Liver (tissue), 9 donors: Measurements from ENCODE around the gene CELF1. TPM values are rescaled to one million over a fixed set of nuclear protein-coding genes. Genes with fewer than 3 reads are reported as not detected.

Experiments
- DNase-seq: peaks from one replicate; pipeline ENCODE4 v3.0.0-alpha.2; 2017; ENCODE audit warnings: low spot score
- H3K27ac ChIP-seq, 2 donors: one replicate each; pipeline ENCODE4 v1.7.0; 2013; ENCODE audit warnings: inconsistent platforms in 2 of 2, low read length in 2 of 2, control low read depth in 1 of 2, low read depth in 1 of 2, mild to moderate bottlenecking in 1 of 2
- H3K27me3 ChIP-seq, 4 donors: one replicate each; pipeline versions ENCODE4 v1.6.1 to v1.7.0; 2013; ENCODE audit warnings: low read length in 3 of 4, inconsistent platforms in 1 of 4, mild to moderate bottlenecking in 1 of 4, moderate library complexity in 1 of 4; ENCODE audit not compliant: control insufficient read depth in 4 of 4, insufficient read depth in 4 of 4
- H3K36me3 ChIP-seq, 4 donors: one replicate each; pipeline versions ENCODE4 v1.6.1 to v1.7.0; 2013; ENCODE audit warnings: low read length in 3 of 4, mild to moderate bottlenecking in 3 of 4, low read depth in 1 of 4, moderate library complexity in 1 of 4; ENCODE audit not compliant: control insufficient read depth in 4 of 4, insufficient read depth in 3 of 4
- H3K4me1 ChIP-seq, 4 donors: one replicate each; pipeline versions ENCODE4 v1.6.1 to v1.7.0; 2013; ENCODE audit warnings: low read length in 3 of 4, mild to moderate bottlenecking in 3 of 4, moderate library complexity in 1 of 4; ENCODE audit not compliant: control insufficient read depth in 4 of 4, insufficient read depth in 4 of 4
- H3K4me3 ChIP-seq, 3 donors: one replicate each; pipeline versions ENCODE4 v1.6.1 to v1.7.0; 2013; ENCODE audit warnings: low read length in 3 of 3, control low read depth in 1 of 3, low read depth in 1 of 3, mild to moderate bottlenecking in 1 of 3
- H3K9ac ChIP-seq, 2 donors: one replicate each; pipeline ENCODE4 v1.7.0; 2013; ENCODE audit warnings: low read length in 2 of 2, mild to moderate bottlenecking in 2 of 2, moderate library complexity in 2 of 2, control low read depth in 1 of 2, low read depth in 1 of 2
- H3K9me3 ChIP-seq, 4 donors: one replicate each; pipeline versions ENCODE4 v1.6.1 to v1.7.0; 2013; ENCODE audit warnings: low read length in 3 of 4; ENCODE audit not compliant: control insufficient read depth in 4 of 4
- ATF3 ChIP-seq: IDR thresholded peaks from 2 replicates; pipeline ENCODE4 v1.6.1; 2016; ENCODE audit warnings: antibody characterized with exemption
- EGR1 ChIP-seq, 2 donors: IDR thresholded peaks; 2 replicates each; pipeline ENCODE4 v1.6.1; 2016 to 2018; ENCODE audit warnings: antibody characterized with exemption in 2 of 2, low read depth in 2 of 2
- FOXA1 ChIP-seq: IDR thresholded peaks from 2 replicates; pipeline ENCODE4 v1.6.1; 2016; ENCODE audit warnings: antibody characterized with exemption
- FOXA2 ChIP-seq: IDR thresholded peaks from 2 replicates; pipeline ENCODE4 v1.6.1; 2016; ENCODE audit warnings: antibody characterized with exemption
- GABPA ChIP-seq, 2 donors: IDR thresholded peaks in 1 of 2; conservative IDR thresholded peaks in 1 of 2; 2 replicates each; pipeline ENCODE4 v1.6.1; 2016; ENCODE audit warnings: antibody characterized with exemption in 2 of 2, mild to moderate bottlenecking in 1 of 2, moderate library complexity in 1 of 2
- HNF4A ChIP-seq, 2 donors: conservative IDR thresholded peaks; 2 replicates each; pipeline ENCODE4 v1.6.1; 2016; ENCODE audit warnings: antibody characterized with exemption in 2 of 2, mild to moderate bottlenecking in 2 of 2
- HNF4G ChIP-seq: IDR thresholded peaks from 2 replicates; pipeline ENCODE4 v1.6.1; 2016; ENCODE audit warnings: antibody characterized with exemption
- JUND ChIP-seq, 2 donors: IDR thresholded peaks; 2 replicates each; pipeline ENCODE4 v1.6.1; 2016; ENCODE audit warnings: antibody characterized with exemption in 2 of 2
- NR2F2 ChIP-seq: IDR thresholded peaks from 2 replicates; pipeline ENCODE4 v1.6.1; 2016; ENCODE audit warnings: antibody characterized with exemption
- RAD21 ChIP-seq, 2 donors: IDR thresholded peaks; 2 replicates each; pipeline ENCODE4 v1.6.1; 2016; ENCODE audit warnings: antibody characterized with exemption in 2 of 2, mild to moderate bottlenecking in 2 of 2
- RXRA ChIP-seq, 2 donors: IDR thresholded peaks; 2 replicates each; pipeline ENCODE4 v1.6.1; 2017 to 2018; ENCODE audit warnings: antibody characterized with exemption in 2 of 2, mild to moderate bottlenecking in 1 of 2
- SP1 ChIP-seq: IDR thresholded peaks from 2 replicates; pipeline ENCODE4 v1.6.1; 2018; ENCODE audit warnings: antibody characterized with exemption, mild to moderate bottlenecking
- TAF1 ChIP-seq: conservative IDR thresholded peaks from 2 replicates; pipeline ENCODE4 v1.6.1; 2016; ENCODE audit warnings: antibody characterized with exemption, mild to moderate bottlenecking
- YY1 ChIP-seq: IDR thresholded peaks from 2 replicates; pipeline ENCODE4 v1.6.1; 2016; ENCODE audit warnings: antibody characterized with exemption, mild to moderate bottlenecking
- ZBTB33 ChIP-seq: IDR thresholded peaks from 2 replicates; pipeline ENCODE4 v1.6.1; 2016; ENCODE audit warnings: antibody characterized with exemption
- WGBS: extraction: QIAGEN DNeasy Blood & Tissue Kit; methylation state at CpG from one replicate; pipeline ENCODE4 v1.1.7; 2013; 5-methylcytosine and 5-hydroxymethylcytosine counted together
- polyA plus RNA-seq, 2 donors: library from polyadenylated mRNA; stranded (reverse) in 1 of 2; unstranded in 1 of 2; fragments of 200-250 nt in 1 of 2; fragments of >200 nt in 1 of 2; fragmentation: Nextera tagmentation in 1 of 2; extraction: Ambion mirVana in 1 of 2; gene quantifications; one replicate each; pipeline versions ENCODE4 v1.2.1 to v1.2.3, GENCODE V29; 2013 to 2015
- total RNA-seq, 2 donors: library from RNA; depleted of rRNA; stranded (reverse); fragments of >200 nt; gene quantifications; one replicate each; pipeline ENCODE4 v1.2.3, GENCODE V29; 2014
- TF ChIP-seq, protein P1 (sequence below): IDR thresholded peaks from 2 replicates; pipeline ENCODE4 v1.6.1; 2016; ENCODE audit warnings: antibody characterized with exemption
- TF ChIP-seq, protein P2 (sequence below): fragments of 150-350 bp; IDR thresholded peaks from 2 replicates; pipeline ENCODE4 v1.5.1; 2017; ENCODE audit warnings: improper control_type of control experiment, low read depth, low read length; ENCODE audit not compliant: missing input control
- TF ChIP-seq, protein P3 (sequence below): IDR thresholded peaks from 2 replicates; pipeline ENCODE4 v1.6.1; 2016; ENCODE audit warnings: antibody characterized with exemption, mild to moderate bottlenecking
- donor health status: healthy.
- donor health status: healthy.
- donor health status: healthy.
- donor health status: healthy.
- donor health status: healthy.

The CELF1 gene
- total and polyA plus RNA-seq, 4 donors = 23.5 to 139 (median 60.3) TPM

- H3K36me3 ChIP-seq = peaks cover 0 to 15% (median 4%) of the 10 kb centered on the region in 4 donors
- no peak overlapping the region for H3K9ac ChIP-seq
- TF ChIP-seq, protein P1, sequence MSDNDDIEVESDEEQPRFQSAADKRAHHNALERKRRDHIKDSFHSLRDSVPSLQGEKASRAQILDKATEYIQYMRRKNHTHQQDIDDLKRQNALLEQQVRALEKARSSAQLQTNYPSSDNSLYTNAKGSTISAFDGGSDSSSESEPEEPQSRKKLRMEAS = no peak
- TF ChIP-seq, protein P2, sequence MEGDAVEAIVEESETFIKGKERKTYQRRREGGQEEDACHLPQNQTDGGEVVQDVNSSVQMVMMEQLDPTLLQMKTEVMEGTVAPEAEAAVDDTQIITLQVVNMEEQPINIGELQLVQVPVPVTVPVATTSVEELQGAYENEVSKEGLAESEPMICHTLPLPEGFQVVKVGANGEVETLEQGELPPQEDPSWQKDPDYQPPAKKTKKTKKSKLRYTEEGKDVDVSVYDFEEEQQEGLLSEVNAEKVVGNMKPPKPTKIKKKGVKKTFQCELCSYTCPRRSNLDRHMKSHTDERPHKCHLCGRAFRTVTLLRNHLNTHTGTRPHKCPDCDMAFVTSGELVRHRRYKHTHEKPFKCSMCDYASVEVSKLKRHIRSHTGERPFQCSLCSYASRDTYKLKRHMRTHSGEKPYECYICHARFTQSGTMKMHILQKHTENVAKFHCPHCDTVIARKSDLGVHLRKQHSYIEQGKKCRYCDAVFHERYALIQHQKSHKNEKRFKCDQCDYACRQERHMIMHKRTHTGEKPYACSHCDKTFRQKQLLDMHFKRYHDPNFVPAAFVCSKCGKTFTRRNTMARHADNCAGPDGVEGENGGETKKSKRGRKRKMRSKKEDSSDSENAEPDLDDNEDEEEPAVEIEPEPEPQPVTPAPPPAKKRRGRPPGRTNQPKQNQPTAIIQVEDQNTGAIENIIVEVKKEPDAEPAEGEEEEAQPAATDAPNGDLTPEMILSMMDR = no peak
- TF ChIP-seq NR2F2 = no peak
- no peak for TF ChIP-seq GABPA (IDR thresholded peaks at IDR 0.05 in 1 of 2, conservative IDR thresholded peaks at IDR 0.05 in 1 of 2)
- TF ChIP-seq FOXA1 = no peak
- TF ChIP-seq FOXA2 = no peak
- TF ChIP-seq YY1 = no peak
- TF ChIP-seq HNF4G = no peak
- TF ChIP-seq HNF4A (conservative IDR thresholded peaks at IDR 0.05) = no peak
- TF ChIP-seq SP1 = no peak
- no peak for TF ChIP-seq RXRA (IDR thresholded peaks at IDR 0.05)
- no peak for TF ChIP-seq RAD21 (IDR thresholded peaks at IDR 0.05)
- 93% methylated on average over 1 of the region's 1 CpG for WGBS
- H3K4me1 ChIP-seq = peaks cover 3 to 30% (median 25%) of the 10 kb centered on the region in 4 donors
- H3K27ac ChIP-seq = peak overlapping the region in 1 of 2 donors; percentile 2
- no peaks in the 10 kb centered on the region for H3K27me3 ChIP-seq
- no peak for DNase-seq
- no peaks in the 10 kb centered on the region for H3K9me3 ChIP-seq
- no peak overlapping the region for H3K4me3 ChIP-seq
Observed at GRCh38 chr11:47571895-47572294, 19.0 kb upstream of the CELF1 start.

- H3K36me3 ChIP-seq = peaks cover 0 to 15% (median 4%) of the 10 kb centered on the region in 4 donors
- H3K27me3 ChIP-seq = no peaks in the 10 kb centered on the region
- TF ChIP-seq TAF1 = no peak
- TF ChIP-seq ATF3 = no peak
- no peak for TF ChIP-seq YY1
- no peak for TF ChIP-seq FOXA1
- no peak for TF ChIP-seq EGR1 (IDR thresholded peaks at IDR 0.05; ENCODE audit: low read depth in 2 of 2)
- TF ChIP-seq FOXA2 = no peak
- no peak for TF ChIP-seq SP1
- TF ChIP-seq, protein P3, sequence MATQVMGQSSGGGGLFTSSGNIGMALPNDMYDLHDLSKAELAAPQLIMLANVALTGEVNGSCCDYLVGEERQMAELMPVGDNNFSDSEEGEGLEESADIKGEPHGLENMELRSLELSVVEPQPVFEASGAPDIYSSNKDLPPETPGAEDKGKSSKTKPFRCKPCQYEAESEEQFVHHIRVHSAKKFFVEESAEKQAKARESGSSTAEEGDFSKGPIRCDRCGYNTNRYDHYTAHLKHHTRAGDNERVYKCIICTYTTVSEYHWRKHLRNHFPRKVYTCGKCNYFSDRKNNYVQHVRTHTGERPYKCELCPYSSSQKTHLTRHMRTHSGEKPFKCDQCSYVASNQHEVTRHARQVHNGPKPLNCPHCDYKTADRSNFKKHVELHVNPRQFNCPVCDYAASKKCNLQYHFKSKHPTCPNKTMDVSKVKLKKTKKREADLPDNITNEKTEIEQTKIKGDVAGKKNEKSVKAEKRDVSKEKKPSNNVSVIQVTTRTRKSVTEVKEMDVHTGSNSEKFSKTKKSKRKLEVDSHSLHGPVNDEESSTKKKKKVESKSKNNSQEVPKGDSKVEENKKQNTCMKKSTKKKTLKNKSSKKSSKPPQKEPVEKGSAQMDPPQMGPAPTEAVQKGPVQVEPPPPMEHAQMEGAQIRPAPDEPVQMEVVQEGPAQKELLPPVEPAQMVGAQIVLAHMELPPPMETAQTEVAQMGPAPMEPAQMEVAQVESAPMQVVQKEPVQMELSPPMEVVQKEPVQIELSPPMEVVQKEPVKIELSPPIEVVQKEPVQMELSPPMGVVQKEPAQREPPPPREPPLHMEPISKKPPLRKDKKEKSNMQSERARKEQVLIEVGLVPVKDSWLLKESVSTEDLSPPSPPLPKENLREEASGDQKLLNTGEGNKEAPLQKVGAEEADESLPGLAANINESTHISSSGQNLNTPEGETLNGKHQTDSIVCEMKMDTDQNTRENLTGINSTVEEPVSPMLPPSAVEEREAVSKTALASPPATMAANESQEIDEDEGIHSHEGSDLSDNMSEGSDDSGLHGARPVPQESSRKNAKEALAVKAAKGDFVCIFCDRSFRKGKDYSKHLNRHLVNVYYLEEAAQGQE = no peak
- no peak for TF ChIP-seq RAD21 (IDR thresholded peaks at IDR 0.05)
- no peak for TF ChIP-seq JUND (IDR thresholded peaks at IDR 0.05)
- no peak for TF ChIP-seq RXRA (IDR thresholded peaks at IDR 0.05)
- no peak for TF ChIP-seq HNF4G
- TF ChIP-seq HNF4A (conservative IDR thresholded peaks at IDR 0.05) = no peak
- TF ChIP-seq, protein P2 = no peak
- TF ChIP-seq, protein P1 = no peak
- no peak for TF ChIP-seq GABPA (IDR thresholded peaks at IDR 0.05 in 1 of 2, conservative IDR thresholded peaks at IDR 0.05 in 1 of 2)
- TF ChIP-seq ZBTB33 = no peak
- TF ChIP-seq NR2F2 = no peak
- peaks cover 3 to 35% (median 27%) of the 10 kb centered on the region in 4 donors for H3K4me1 ChIP-seq
- 95% methylated on average over 4 of the region's 4 CpGs for WGBS
- H3K4me3 ChIP-seq = no peak overlapping the region
- no peak for DNase-seq
- H3K27ac ChIP-seq = no peak overlapping the region
- no peak overlapping the region for H3K9ac ChIP-seq
- H3K9me3 ChIP-seq = no peaks in the 10 kb centered on the region
Observed at GRCh38 chr11:47571357-47571729, 18.4 kb upstream of the CELF1 start.
